Stimulated activated CD8-positive, alpha-beta memory T cell treated with anti-CD3 and anti-CD28 coated beads, Interleukin-15, amount 100 ng/mL, for 48 hours (primary cell): ENCODE results near the gene RNASE7.
"Not testable (repeated sequence)": the region's sequence is repeated elsewhere in the genome, so short reads cannot be mapped to it uniquely, and the experiment has no call there.

ENCODE experiments used
- DNase-seq, 2 donors: peaks; one replicate each; pipeline ENCODE4 v3.0.0-alpha.2; 2020; ENCODE audit warnings: low read depth in 2 of 2

The RNASE7 gene

GRCh38 chr14:21023817-21024584, 18.2 kb upstream of the RNASE7 start:
- DNase-seq: no peak

DNA sequence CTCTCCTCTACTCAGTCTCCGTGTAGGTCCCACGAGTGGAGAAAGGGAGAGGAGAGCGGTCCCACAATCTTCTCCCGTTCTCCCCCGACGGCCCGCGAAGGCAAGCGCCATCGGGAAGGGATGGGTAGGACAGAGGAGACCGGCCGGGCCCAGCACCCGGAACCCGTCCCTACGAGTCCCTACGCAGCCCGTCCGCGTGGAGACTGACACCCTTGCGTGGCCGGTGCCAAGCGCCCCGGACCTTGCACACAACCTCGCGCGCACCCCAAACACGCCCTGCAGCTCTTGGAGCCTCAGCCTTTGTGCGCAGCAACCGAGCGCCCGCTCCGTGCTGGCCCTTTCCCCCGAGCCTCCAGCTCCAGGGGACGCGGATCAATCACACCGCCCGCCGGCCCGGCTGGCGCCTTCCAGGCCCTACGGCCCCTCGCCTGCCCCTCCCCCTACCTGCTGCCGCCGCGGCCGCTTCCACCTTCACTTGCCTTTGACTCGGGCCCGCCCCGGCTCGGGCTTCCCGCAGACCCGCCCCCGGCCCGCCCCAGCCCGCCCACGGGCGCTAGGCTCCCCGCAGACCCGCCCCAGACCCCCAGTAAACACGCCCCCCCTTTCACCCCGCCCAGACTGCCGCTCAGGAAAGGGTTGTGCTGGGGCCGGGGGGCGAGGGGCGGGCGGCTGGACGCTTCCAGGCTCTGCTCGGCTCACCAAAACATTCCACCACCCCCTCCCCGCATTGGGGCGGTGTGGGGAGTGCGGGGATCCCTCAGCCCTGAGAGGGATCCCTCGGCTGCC, 17.4 kb upstream of the RNASE7 start, which contains the start of gene NDRG2:
TSS of gene NDRG2 (minus strand) at position 477 of the 786 bp plus-strand sequence. CDS start 1,746 bp downstream, outside the sequence.
- DNase-seq: peak; percentile 42 to 44

DNA sequence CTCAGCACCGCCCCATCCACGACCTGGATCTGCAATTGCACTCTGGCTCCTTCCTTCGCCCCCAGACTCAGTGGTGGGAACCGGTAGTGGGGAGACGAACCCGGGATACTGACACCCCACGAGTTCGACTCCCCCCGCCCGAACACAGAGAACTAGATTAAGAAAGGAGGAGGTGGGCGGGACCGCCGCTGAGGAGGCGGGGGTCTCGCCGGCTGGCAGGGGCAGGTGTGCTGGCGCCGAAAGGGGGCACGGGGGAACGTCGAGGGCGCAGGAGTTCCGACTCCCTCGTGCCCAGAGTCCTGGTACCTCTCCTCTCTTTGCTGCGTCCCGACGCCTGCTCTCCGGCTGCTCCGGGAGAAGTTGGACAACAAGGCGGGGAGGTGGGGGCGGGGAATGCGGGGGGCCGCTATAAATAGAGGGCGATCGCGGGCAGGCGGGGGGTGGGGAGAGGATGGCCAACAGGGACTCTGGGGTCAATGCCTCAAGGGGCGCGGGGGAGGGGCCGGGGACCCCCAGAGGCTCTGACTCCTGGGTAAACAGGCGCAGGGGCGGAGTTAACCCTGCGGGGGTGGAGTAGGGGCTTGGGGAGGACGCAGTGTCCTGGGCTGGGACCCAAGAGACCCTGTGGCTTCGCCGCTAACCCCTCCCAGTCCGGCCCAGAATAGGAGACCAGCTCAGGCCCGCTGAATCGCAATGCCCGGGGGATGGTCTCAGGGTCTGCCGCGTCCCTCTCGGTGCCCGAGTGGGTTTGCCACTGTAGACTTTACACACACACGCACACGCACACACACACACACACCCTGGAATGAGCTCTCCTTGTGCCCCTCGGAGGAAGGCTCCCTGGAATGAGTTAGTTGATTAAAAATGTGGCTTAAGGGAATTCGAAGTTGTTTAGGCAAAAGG, 16.5 kb upstream of the RNASE7 start:
- no peak for DNase-seq

DNA sequence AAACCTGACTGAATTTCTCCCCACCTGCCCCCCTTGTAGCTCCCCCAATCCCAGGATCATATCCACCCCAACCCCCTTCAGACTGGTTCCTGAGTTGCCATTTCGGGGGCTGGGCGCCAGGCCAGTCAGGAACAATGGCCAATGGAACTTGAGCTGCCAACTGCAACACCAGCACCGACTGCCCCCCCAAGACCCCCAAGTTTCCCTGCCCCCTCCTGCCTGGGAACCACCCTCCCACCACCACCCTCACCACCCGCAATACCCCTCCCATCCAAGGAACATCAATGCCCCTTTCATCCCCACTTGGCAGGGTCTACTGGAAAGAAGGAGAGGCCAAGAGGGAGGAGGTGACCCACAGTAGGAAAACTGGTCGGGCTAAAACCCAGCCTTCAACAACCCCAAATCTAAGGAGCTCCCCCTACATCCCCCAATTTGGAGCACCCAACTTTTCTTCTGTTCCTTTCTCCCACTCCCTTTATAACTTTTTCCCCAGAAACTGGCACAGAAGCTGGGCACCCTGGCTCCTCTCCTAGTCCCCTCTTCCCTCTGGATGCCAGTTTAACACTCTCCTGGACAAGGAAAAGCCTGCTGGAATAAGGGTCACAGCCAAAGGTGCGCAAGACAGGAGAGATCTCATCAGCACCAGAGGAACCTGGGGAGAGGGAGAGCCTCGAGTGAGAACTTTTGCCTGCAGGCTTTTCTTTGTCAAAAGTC, 15.7 kb upstream of the RNASE7 start:
- DNase-seq: no peak

GRCh38 chr14:21026988-21027315, 15.2 kb upstream of the RNASE7 start:
- no peak for DNase-seq

DNA sequence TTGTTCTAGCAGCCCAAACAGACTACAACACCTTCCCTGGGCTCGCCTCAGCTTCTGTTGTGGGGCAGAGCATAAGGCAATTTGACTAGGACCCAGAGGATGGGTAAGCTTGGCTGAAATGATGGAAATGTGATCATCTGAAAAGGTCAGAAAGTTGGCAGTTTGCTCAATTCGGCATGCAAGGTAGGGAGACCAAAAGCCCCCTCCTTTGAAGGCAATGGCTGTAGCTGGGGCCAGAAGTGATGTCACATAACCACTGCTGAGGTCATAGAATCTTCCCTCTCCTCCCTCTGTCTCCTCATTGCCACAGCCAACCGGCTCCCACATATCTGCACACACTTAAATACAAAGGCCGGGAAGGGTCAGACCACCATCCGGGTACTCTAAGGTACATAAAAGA, 12.2 kb upstream of the RNASE7 start, which contains the start of gene TPPP2:
TSS of gene TPPP2 (plus strand) at position 301 of the 400 bp plus-strand sequence. CDS start 365 bp downstream, outside the sequence.
- DNase-seq: no peak

DNA sequence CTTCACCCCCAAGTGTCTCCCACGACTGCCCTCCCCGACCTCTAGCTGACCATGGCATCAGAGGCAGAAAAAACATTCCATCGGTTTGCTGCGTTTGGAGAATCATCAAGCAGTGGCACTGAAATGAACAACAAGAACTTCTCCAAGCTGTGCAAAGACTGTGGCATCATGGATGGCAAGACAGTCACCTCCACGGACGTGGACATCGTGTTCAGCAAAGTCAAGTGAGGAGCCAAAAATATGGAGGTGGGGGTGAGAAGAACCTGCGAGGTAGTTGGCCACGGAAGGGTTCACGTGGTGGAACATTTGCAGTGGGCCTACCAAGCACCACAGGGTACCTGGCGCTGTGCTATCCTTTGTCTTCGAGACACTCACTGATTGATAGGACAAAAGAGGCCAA, 11.6 kb upstream of the RNASE7 start:
- DNase-seq: no peak

- DNase-seq: no peak
Measured at GRCh38 chr14:21032326-21033132, 9.6 kb upstream of the RNASE7 start.

- no peak for DNase-seq
Measured at GRCh38 chr14:21033133-21033698, 8.9 kb upstream of the RNASE7 start.

- DNase-seq: no peak
Measured at GRCh38 chr14:21034707-21035106, 7.5 kb upstream of the RNASE7 start, which contains the start of gene RNASE13. RNASE13 (minus strand) TSS chr14:21034807; CDS start chr14:21034288, 519 bp downstream.

DNA sequence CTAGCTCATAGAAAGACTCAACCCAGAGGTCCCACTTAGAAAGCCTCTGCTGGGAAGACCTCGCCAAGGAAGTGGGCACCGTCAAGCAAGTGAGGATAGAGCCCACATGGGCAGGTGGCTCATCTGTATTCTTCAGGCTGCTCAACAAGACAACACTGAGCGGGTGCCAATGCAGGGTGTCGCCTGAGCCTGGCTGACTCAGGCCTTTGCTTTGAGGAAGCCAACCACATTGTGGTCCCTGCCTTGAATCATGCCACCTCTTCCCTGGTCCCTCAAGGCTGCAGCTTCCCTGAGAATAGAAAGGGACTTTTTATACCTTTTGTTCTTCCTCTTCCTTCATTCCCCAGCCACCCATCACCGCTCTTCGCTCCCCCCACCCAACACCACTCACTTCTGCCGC, 5.4 kb upstream of the RNASE7 start:
- DNase-seq: no peak

DNA sequence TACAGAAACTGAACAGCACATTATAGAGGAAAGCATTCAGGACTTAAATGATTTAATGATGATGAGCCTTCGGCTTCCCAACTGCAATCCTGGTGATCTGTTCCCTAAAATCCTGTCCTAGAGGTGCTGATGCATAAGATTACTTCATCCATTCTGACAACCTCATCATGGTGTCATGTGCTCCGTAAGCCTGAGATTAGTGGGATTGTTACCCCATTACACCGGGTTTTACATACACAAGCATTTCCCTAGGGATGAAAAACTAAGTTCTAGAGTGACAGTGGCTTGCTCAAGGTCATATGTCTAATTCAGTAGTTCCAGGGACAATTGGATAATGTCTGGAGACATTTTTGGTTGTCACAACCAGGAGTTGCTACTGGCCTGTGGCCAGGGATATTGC, 5.0 kb upstream of the RNASE7 start:
- DNase-seq: no peak

- DNase-seq: no peak
Measured at GRCh38 chr14:21038441-21039422, 3.4 kb upstream of the RNASE7 start.

GRCh38 chr14:21039585-21040369, 2.4 kb upstream of the RNASE7 start:
- no peak for DNase-seq

DNA sequence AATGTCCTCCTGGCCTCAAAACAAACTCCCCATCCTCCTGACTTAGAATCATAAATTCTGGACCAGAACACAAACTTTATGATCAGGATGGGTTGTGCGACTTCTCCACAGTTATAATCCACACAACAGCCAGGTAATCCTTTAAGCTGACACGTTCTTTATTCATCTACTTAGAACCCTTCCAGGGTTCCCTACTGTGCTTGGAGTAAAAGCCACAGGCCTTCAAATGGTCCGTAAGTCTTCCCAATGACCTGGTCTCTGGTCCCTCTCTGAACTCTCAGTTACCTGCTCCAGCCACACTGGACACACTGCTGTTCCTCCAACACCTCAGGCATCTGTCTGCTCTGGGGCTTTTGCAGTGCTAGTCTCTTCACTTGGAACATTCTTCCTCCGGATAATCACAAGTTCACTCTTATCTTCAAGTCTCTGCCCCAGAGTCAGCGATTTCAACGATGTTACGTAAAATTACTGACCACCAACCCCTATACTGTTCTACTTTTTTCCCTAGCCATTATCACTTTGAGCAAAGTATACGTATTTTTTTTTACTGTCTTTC, 1.7 kb upstream of the RNASE7 start:
- DNase-seq: no peak

GRCh38 chr14:21040941-21041340, 1.2 kb upstream of the RNASE7 start:
- DNase-seq: not testable (repeated sequence)

- DNase-seq: no peak
Measured at GRCh38 chr14:21042918-21043317, 756 bp downstream of the RNASE7 start.
